ENCODE measurements around the gene GBA2. TPM values are rescaled to one million over a fixed set of nuclear protein-coding genes. Genes with fewer than 3 reads are reported as not detected.

The GBA2 gene
- polyA plus RNA-seq, 1 donor (not counting 4 experiments of a cell fraction or from before 2014, with no cell fraction given) = 31.7 TPM

- no peaks in the 10 kb centered on the region for H3K9me1 ChIP-seq (ENCODE audit: control insufficient read depth, extremely low read depth, insufficient read depth, low read length)
- peaks cover 46 to 62% of the 10 kb centered on the region in 2 experiments for H3K36me3 ChIP-seq (ENCODE audit: control insufficient read depth in 2 of 2, extremely low read depth in 1 of 2, insufficient read depth in 2 of 2, low read length in 2 of 2)
- H3K4me3 ChIP-seq (ENCODE audit: control insufficient read depth in 2 of 3, extremely low read depth in 1 of 3, insufficient read depth in 2 of 3, low read depth in 1 of 3, low read length in 3 of 3) = no peak overlapping the region
- H4K20me1 ChIP-seq (ENCODE audit: control insufficient read depth, extremely low read depth, insufficient read depth, low read length) = no peaks in the 10 kb centered on the region
- H3K27ac ChIP-seq (ENCODE audit: control insufficient read depth, insufficient read depth, low read length) = no peak overlapping the region
- H2AFZ ChIP-seq (ENCODE audit: control insufficient read depth, low read length) = no peak overlapping the region
- dilution Hi-C loops (cut with MboI; ENCODE audit: extremely low pct_ligation_motif_present, low sequenced_read_pairs) = no loop called here
- no peak for DNase-seq (ENCODE audit: low read depth, low spot score)
- peaks cover 4% of the 10 kb centered on the region for H3K4me1 ChIP-seq (ENCODE audit: control insufficient read depth, extremely low read depth, insufficient read depth, low read length)
- H3K9ac ChIP-seq (ENCODE audit: control insufficient read depth, extremely low read depth, insufficient read depth, low read length) = no peak overlapping the region
- no peak for FAIRE-seq
- no peak for TF ChIP-seq CTCF (optimal IDR thresholded peaks at IDR 0.05 in 1 of 3, IDR thresholded peaks at IDR 0.05 in 1 of 3, conservative IDR thresholded peaks at IDR 0.05 in 1 of 3; ENCODE audit: extremely low read depth in 1 of 3, insufficient read depth in 2 of 3, low read length in 3 of 3)
- no peak for TF ChIP-seq EZH2 (IDR thresholded peaks at IDR 0.05; ENCODE audit: low read length)
- H3K9me3 ChIP-seq (ENCODE audit: control insufficient read depth, low read depth, low read length) = no peaks in the 10 kb centered on the region
- no peak overlapping the region for H3K4me2 ChIP-seq (ENCODE audit: control insufficient read depth, extremely low read depth, insufficient read depth, low read depth, low read length)
- H3K27me3 ChIP-seq (ENCODE audit: control insufficient read depth, extremely low read depth, insufficient read depth, low read length) = no peaks in the 10 kb centered on the region
- H3K79me2 ChIP-seq (ENCODE audit: control insufficient read depth, insufficient read depth, low read length) = peaks cover 2% of the 10 kb centered on the region
These were observed 10.1 kb downstream of the GBA2 start for GRCh38 chr9:35738924-35739323.

DNA sequence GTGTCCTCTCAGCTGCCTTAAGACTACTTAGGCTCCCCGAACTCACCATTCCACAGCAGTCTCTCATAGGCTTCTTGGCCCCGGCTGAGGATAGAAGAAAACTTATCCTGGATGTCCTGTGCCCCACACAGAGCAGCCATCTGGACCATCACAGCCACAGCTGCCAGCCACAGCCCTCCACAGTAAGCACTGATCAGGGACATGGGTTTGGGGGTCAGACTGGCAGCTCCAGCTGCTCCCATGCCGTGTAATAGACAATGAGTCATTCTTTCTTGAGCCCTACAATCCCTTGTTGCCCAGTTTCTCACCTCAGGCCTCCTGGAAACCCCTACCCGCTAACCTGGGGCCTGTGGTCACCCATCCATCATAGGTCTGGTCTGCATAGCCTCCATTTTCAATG, 10.8 kb downstream of the GBA2 start:
- dilution Hi-C loops (cut with MboI; ENCODE audit: extremely low pct_ligation_motif_present, low sequenced_read_pairs) = no loop called here
- H3K27ac ChIP-seq (ENCODE audit: control insufficient read depth, insufficient read depth, low read length) = no peak overlapping the region
- H2AFZ ChIP-seq (ENCODE audit: control insufficient read depth, low read length) = no peak overlapping the region
- no peak overlapping the region for H3K9ac ChIP-seq (ENCODE audit: control insufficient read depth, extremely low read depth, insufficient read depth, low read length)
- peaks cover 11% of the 10 kb centered on the region for H3K4me1 ChIP-seq (ENCODE audit: control insufficient read depth, extremely low read depth, insufficient read depth, low read length)
- no peak for FAIRE-seq
- H3K9me1 ChIP-seq (ENCODE audit: control insufficient read depth, extremely low read depth, insufficient read depth, low read length) = no peaks in the 10 kb centered on the region
- DNase-seq (ENCODE audit: low read depth, low spot score) = no peak
- H3K4me3 ChIP-seq (ENCODE audit: control insufficient read depth in 2 of 3, extremely low read depth in 1 of 3, insufficient read depth in 2 of 3, low read depth in 1 of 3, low read length in 3 of 3) = no peak overlapping the region
- no peaks in the 10 kb centered on the region for H4K20me1 ChIP-seq (ENCODE audit: control insufficient read depth, extremely low read depth, insufficient read depth, low read length)
- H3K36me3 ChIP-seq (ENCODE audit: control insufficient read depth in 2 of 2, extremely low read depth in 1 of 2, insufficient read depth in 2 of 2, low read length in 2 of 2) = peaks cover 46 to 57% of the 10 kb centered on the region in 2 experiments
- H3K79me2 ChIP-seq (ENCODE audit: control insufficient read depth, insufficient read depth, low read length) = peaks cover 2% of the 10 kb centered on the region
- no peaks in the 10 kb centered on the region for H3K27me3 ChIP-seq (ENCODE audit: control insufficient read depth, extremely low read depth, insufficient read depth, low read length)
- H3K9me3 ChIP-seq (ENCODE audit: control insufficient read depth, low read depth, low read length) = no peaks in the 10 kb centered on the region
- no peak overlapping the region for H3K4me2 ChIP-seq (ENCODE audit: control insufficient read depth, extremely low read depth, insufficient read depth, low read depth, low read length)
- TF ChIP-seq EZH2 (IDR thresholded peaks at IDR 0.05; ENCODE audit: low read length) (no peak), CTCF (optimal IDR thresholded peaks at IDR 0.05 in 1 of 3, IDR thresholded peaks at IDR 0.05 in 1 of 3, conservative IDR thresholded peaks at IDR 0.05 in 1 of 3; ENCODE audit: extremely low read depth in 1 of 3, insufficient read depth in 2 of 3, low read length in 3 of 3) (no peak)
